ENCODE measurements around the gene ESR1. TPM values are rescaled to one million over a fixed set of nuclear protein-coding genes. Genes with fewer than 3 reads are reported as not detected.

The ESR1 gene
- total and polyA plus RNA-seq, 9 of the 15 experiments (the other 6 are each of a cell fraction or from before 2014, with no cell fraction given), result 0.03 to 0.27 (median 0.08) TPM; not detected in 1

DNA sequence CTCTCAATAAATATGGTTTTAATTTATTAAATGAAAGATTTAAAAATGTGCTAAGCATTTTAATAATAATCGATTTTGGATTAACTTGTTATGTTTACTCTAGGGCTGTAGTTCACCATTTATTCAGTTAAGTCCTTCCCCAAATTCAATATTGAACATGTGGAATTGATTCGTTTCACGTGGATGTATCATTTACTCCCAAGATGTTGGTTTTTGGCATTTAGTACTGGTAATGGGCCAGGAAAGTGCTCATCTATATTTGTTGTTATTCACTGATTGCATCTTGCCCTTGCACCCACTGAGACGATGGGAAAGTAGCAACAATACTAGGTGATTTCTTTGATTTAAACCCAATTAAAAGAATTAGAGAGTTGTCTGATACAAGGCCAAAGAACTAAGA is 97.1 kb downstream of the ESR1 start:
- Histone ChIP-seq H3K4me3 (no peak overlapping the region), H2AFZ (ENCODE audit: low read depth, low read length) (no peak overlapping the region), H3K27me3 (ENCODE audit: control insufficient read depth in 2 of 2, insufficient read depth in 2 of 2, low read length in 2 of 2) (no peaks in the 10 kb centered on the region), H3K9ac (ENCODE audit: insufficient read depth in 1 of 2, low read depth in 2 of 2, low read length in 2 of 2) (no peak overlapping the region), H3K9me1 (ENCODE audit: control insufficient read depth, insufficient read depth, low read length) (no peaks in the 10 kb centered on the region), H3K4me1 (replicated peaks in 1 of 2; ENCODE audit: control insufficient read depth in 2 of 2, insufficient read depth in 2 of 2, low read length in 2 of 2) (no peaks in the 10 kb centered on the region), H3K36me3 (ENCODE audit: control insufficient read depth, insufficient read depth, low read length) (no peaks in the 10 kb centered on the region), H3K4me2 (ENCODE audit: insufficient read depth, low read length) (no peak overlapping the region), H3K9me3 (replicated peaks; ENCODE audit: control insufficient read depth, insufficient read depth, low read depth, low read length) (no peaks in the 10 kb centered on the region), H3K27ac (ENCODE audit: extremely low read depth, low read depth, low read length) (no peak overlapping the region), H4K20me1 (replicated peaks; ENCODE audit: control insufficient read depth, insufficient read depth, low read length) (no peaks in the 10 kb centered on the region), H3K79me2 (ENCODE audit: control insufficient read depth, insufficient read depth, low read length) (no peaks in the 10 kb centered on the region)
- no peak for FAIRE-seq
- DNase-seq (ENCODE audit: extremely low read depth in 1 of 4, low spot score in 3 of 4), result no peak
- intact Hi-C loops (cut with micrococcal nuclease) (no loop called here), in situ Hi-C loops (cut with MboI) (no loop called here)
- ChIA-PET CTCF (ENCODE audit: low intra/inter-chr PET ratio) (no interaction called here), POLR2A (no interaction called here)
- BruUV-seq (replicated peaks), result no TSS peak
- ATAC-seq, result no peak
- TF ChIP-seq, protein P1, sequence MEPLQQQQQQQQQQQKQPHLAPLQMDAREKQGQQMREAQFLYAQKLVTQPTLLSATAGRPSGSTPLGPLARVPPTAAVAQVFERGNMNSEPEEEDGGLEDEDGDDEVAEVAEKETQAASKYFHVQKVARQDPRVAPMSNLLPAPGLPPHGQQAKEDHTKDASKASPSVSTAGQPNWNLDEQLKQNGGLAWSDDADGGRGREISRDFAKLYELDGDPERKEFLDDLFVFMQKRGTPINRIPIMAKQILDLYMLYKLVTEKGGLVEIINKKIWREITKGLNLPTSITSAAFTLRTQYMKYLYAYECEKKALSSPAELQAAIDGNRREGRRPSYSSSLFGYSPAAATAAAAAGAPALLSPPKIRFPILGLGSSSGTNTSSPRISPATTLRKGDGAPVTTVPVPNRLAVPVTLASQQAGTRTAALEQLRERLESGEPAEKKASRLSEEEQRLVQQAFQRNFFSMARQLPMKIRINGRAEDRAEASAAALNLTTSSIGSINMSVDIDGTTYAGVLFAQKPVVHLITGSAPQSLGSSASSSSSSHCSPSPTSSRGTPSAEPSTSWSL (CRISPR knock-in tag; IDR thresholded peaks at IDR 0.05; ENCODE audit: borderline replicate concordance), result no peak
- TF ChIP-seq MYNN (IDR thresholded peaks at IDR 0.05) (no peak), MYNN (CRISPR knock-in tag; IDR thresholded peaks at IDR 0.05) (no peak), ZNF212 (CRISPR knock-in tag; IDR thresholded peaks at IDR 0.05) (no peak), NCOA4 (IDR thresholded peaks at IDR 0.05; ENCODE audit: partially characterized antibody) (no peak), FOXA1 (IDR thresholded peaks at IDR 0.05; ENCODE audit: borderline replicate concordance) (no peak), ZNF41 (CRISPR knock-in tag; conservative IDR thresholded peaks at IDR 0.05) (no peak), SMARCB1 (IDR thresholded peaks at IDR 0.05; ENCODE audit: insufficient read length, low read depth) (no peak), STAT5A (IDR thresholded peaks at IDR 0.05; ENCODE audit: borderline replicate concordance, low read length) (no peak), NRF1 (conservative IDR thresholded peaks at IDR 0.05 in 1 of 2, IDR thresholded peaks at IDR 0.05 in 1 of 2) (no peak), U2AF2 (optimal IDR thresholded peaks at IDR 0.05; ENCODE audit: low read depth, low read length) (no peak), CTBP1 (IDR thresholded peaks at IDR 0.05; ENCODE audit: borderline replicate concordance) (no peak), GABPB1 (CRISPR knock-in tag; IDR thresholded peaks at IDR 0.05) (no peak), DDX20 (tag; IDR thresholded peaks at IDR 0.05; ENCODE audit: low read depth) (no peak), GATAD2B (IDR thresholded peaks at IDR 0.05; ENCODE audit: borderline replicate concordance) (no peak), HOXB6 (CRISPR knock-in tag; IDR thresholded peaks at IDR 0.05; ENCODE audit: borderline replicate concordance) (no peak)
- WGBS (ENCODE audit: insufficient coverage, low coverage, missing lambda C conversion rate), result 1% methylated on average over 4 of the region's 4 CpGs
